NB4 (cell line): ENCODE data around the gene SHANK1.

Source experiments
- CTCF ChIP-seq: IDR thresholded peaks from one replicate; pipeline ENCODE4 v1.5.1; 2012; ENCODE audit warnings: low read depth, low read length
- MYC ChIP-seq: IDR thresholded peaks from 2 replicates; pipeline ENCODE4 v1.6.1; 2011; ENCODE audit warnings: low read depth, low read length
- POLR2A ChIP-seq: IDR thresholded peaks from 2 replicates; pipeline ENCODE4 v1.6.1; 2011; ENCODE audit warnings: mild to moderate bottlenecking; ENCODE audit not compliant: insufficient read length; ENCODE audit errors: extremely low read depth
- TF ChIP-seq, protein P1 (sequence below): IDR thresholded peaks from 2 replicates; pipeline ENCODE4 v1.6.1; 2011; ENCODE audit warnings: low read depth, low read length

DNA sequence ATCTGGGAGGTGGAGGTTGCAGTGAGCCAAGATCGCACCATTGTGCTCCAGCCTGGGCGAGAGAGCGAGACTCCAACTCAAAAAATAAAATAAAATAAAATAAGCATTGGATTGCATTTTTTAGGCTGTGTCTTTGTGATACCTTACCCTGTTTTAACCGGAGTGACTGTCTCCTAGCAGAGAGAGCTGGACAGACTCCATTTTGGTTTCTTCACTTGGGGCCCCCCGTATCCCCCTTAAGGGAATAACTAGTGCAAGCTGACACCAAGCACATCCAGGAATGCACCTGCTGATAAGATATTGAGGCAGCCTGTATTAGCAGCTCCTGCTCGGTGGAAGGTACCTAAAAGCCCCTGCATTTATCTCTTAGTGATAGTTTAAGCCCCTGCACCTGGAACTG is 29.9 kb upstream of the SHANK1 start:
- TF ChIP-seq POLR2A = no peak
- no peak for TF ChIP-seq CTCF
- TF ChIP-seq, protein P1, sequence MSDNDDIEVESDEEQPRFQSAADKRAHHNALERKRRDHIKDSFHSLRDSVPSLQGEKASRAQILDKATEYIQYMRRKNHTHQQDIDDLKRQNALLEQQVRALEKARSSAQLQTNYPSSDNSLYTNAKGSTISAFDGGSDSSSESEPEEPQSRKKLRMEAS = no peak
- no peak for TF ChIP-seq MYC
